Adrenal gland (tissue), 5 donors: Measurements from ENCODE around the gene ZSCAN5A.

Experiments used
- POLR2A ChIP-seq, 2 donors: fragments of 450-650 bp; IDR thresholded peaks; one replicate each; pipeline ENCODE4 v1.6.1; 2017; ENCODE audit warnings: antibody characterized with exemption in 2 of 2, mild to moderate bottlenecking in 2 of 2, moderate library complexity in 1 of 2
- TF ChIP-seq, protein P1 (sequence below), 6 experiments: fragments of 450-650 bp in 4 of 6; fragments of 200-600 bp in 2 of 6; sonication (generic) in 1 of 6; IDR thresholded peaks; 1 replicate in 5 of 6; 2 replicates in 1 of 6; pipeline versions ENCODE4 v1.5.1 to v1.8.0; 2016 to 2021; ENCODE audit warnings: antibody characterized with exemption in 6 of 6, mild to moderate bottlenecking in 2 of 6, moderate library complexity in 1 of 6
- donor health status: DM: no; HTN: no; CAD: no.

DNA sequence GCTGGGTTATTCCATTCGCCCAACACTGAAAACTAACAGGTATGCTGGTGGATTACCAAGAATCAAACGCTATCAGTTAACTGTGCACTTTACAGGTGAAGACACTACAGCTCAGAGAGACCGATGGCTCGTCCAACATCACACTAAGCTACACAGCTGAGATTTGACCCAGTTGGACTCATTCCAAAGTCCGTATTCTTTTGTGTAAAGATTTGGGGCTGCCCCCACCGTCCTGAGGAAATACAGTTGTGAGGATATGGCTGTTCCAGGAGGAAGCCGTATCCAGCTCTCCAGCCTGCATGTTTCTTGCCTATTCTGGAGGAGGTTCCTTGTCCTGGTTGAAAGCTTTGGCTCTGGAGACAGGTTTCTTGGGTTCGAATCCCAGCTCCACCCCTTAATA lies 4.2 kb downstream of the ZSCAN5A start:
- no peak for TF ChIP-seq POLR2A (IDR thresholded peaks at IDR 0.05)
- TF ChIP-seq, protein P1, sequence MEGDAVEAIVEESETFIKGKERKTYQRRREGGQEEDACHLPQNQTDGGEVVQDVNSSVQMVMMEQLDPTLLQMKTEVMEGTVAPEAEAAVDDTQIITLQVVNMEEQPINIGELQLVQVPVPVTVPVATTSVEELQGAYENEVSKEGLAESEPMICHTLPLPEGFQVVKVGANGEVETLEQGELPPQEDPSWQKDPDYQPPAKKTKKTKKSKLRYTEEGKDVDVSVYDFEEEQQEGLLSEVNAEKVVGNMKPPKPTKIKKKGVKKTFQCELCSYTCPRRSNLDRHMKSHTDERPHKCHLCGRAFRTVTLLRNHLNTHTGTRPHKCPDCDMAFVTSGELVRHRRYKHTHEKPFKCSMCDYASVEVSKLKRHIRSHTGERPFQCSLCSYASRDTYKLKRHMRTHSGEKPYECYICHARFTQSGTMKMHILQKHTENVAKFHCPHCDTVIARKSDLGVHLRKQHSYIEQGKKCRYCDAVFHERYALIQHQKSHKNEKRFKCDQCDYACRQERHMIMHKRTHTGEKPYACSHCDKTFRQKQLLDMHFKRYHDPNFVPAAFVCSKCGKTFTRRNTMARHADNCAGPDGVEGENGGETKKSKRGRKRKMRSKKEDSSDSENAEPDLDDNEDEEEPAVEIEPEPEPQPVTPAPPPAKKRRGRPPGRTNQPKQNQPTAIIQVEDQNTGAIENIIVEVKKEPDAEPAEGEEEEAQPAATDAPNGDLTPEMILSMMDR (IDR thresholded peaks at IDR 0.05): no peak
